DOHH2 (cell line): Measurements from ENCODE around the gene CYB5R3.

ENCODE experiments used
- EZH2phosphoT487 ChIP-seq: fragments of 200-600 bp; sonication (generic); IDR thresholded peaks from 2 replicates; pipeline ENCODE4 v1.6.1; 2017; ENCODE audit warnings: borderline replicate concordance, mild to moderate bottlenecking, antibody characterized with exemption, low read length, moderate library complexity, mixed read lengths
- TF ChIP-seq, protein P1 (sequence below): fragments of 200-600 bp; sonication (generic); IDR thresholded peaks from one replicate; pipeline ENCODE4 v1.5.1; 2014; ENCODE audit warnings: antibody characterized with exemption, mild to moderate bottlenecking, low read depth, low read length; ENCODE audit not compliant: poor library complexity, severe bottlenecking

GRCh38 chr22:42630901-42631602, 18.1 kb downstream of the CYB5R3 start:
- TF ChIP-seq, protein P1, sequence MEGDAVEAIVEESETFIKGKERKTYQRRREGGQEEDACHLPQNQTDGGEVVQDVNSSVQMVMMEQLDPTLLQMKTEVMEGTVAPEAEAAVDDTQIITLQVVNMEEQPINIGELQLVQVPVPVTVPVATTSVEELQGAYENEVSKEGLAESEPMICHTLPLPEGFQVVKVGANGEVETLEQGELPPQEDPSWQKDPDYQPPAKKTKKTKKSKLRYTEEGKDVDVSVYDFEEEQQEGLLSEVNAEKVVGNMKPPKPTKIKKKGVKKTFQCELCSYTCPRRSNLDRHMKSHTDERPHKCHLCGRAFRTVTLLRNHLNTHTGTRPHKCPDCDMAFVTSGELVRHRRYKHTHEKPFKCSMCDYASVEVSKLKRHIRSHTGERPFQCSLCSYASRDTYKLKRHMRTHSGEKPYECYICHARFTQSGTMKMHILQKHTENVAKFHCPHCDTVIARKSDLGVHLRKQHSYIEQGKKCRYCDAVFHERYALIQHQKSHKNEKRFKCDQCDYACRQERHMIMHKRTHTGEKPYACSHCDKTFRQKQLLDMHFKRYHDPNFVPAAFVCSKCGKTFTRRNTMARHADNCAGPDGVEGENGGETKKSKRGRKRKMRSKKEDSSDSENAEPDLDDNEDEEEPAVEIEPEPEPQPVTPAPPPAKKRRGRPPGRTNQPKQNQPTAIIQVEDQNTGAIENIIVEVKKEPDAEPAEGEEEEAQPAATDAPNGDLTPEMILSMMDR = no peak
- TF ChIP-seq EZH2phosphoT487 = no peak
